ENCODE data around the gene LRAT.

LRAT gene

DNA sequence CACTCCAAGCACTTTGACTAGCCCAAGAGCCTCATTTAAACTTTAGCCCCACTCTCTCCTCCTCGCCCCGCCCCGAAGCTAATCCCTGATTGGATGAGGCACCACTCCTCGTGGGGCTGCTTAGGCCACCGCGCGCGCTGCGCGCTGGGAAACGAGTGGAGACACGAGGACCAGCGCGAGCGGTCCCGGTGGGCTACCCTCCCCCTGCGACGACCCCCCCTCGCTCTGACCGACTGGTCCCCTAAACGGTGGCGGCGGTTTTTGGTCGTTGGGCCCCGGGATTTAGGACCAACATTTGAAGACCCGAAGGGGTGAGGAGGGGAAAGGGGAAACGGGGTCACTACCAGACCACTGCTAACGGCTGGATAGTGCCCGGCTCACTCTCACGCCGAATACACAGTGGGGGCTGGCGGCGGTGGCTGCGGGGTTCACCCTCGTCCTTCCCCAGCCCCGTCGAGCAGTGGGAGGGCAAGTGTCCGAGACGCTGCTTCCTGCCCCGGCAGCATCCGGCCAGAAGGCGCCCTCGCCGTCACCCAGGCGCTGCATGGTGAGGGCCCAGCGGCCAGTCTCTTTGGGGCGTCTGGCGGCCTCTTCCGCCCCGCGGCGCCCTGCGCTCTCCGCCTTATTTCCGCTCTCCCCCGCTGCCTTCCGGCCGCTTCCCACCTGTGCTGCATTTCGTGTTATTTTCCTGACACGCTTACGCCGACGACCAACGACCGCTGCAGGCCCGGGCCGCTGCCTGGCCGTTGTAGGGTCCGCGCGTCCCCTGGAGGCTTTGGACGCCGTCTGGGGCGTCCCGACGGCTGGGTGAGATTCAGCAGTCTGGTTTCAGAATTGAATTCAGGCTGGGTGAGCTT lies 37.6 kb downstream of the LRAT start, which contains the start of gene RBM46:
Gene RBM46, plus strand, starts transcription at position 147 of the 857 bp plus-strand sequence. CDS start 15,481 bp downstream, outside the sequence.
- Histone ChIP-seq H2AFZ (ENCODE audit: low read depth, low read length) (no peak within 1 kb of the TSS), H3K36me3 (ENCODE audit: insufficient read depth, low read length) (no peaks in the 10 kb centered on the region), H4K20me1 (ENCODE audit: insufficient read depth, low read length) (no peaks in the 10 kb centered on the region), H3K9ac (ENCODE audit: low read depth, low read length) (no peak within 1 kb of the TSS), H3K79me2 (ENCODE audit: insufficient read depth, low read length) (no peaks in the 10 kb centered on the region), H3K4me3 (ENCODE audit: low read depth in 1 of 2, low read length in 2 of 2) (no peak within 1 kb of the TSS), H3K4me2 (ENCODE audit: insufficient read depth, low read length) (no peak within 1 kb of the TSS), H3K4me1 (ENCODE audit: insufficient read depth, low read length) (no peaks in the 10 kb centered on the region), H3K27ac (ENCODE audit: low read length) (no peak within 1 kb of the TSS), H3K9me3 (ENCODE audit: insufficient read depth, low read length, severe bottlenecking) (no peaks in the 10 kb centered on the region), H3K27me3 (ENCODE audit: insufficient read depth, low read length, poor library complexity) (no peaks in the 10 kb centered on the region)
- DNase-seq: no peak
- ATAC-seq (ENCODE audit: insufficient read depth, low read depth): no peak
- TF ChIP-seq EZH2 (IDR thresholded peaks at IDR 0.05; ENCODE audit: borderline replicate concordance, low read depth, low read length, severe bottlenecking) (no peak), CTCF (IDR thresholded peaks at IDR 0.05; ENCODE audit: borderline replicate concordance, extremely low read depth, low read length, poor library complexity, severe bottlenecking) (no peak)

- no peaks in the 10 kb centered on the region for H3K4me1 ChIP-seq (ENCODE audit: insufficient read depth, low read length)
- H3K79me2 ChIP-seq (ENCODE audit: insufficient read depth, low read length): no peaks in the 10 kb centered on the region
- TF ChIP-seq EZH2 (IDR thresholded peaks at IDR 0.05; ENCODE audit: borderline replicate concordance, low read depth, low read length, severe bottlenecking) (no peak), CTCF (IDR thresholded peaks at IDR 0.05; ENCODE audit: borderline replicate concordance, extremely low read depth, low read length, poor library complexity, severe bottlenecking) (no peak)
- H3K9me3 ChIP-seq (ENCODE audit: insufficient read depth, low read length, severe bottlenecking): no peaks in the 10 kb centered on the region
- no peak for DNase-seq
- no peak for ATAC-seq (ENCODE audit: insufficient read depth, low read depth)
- H4K20me1 ChIP-seq (ENCODE audit: insufficient read depth, low read length): no peaks in the 10 kb centered on the region
- no peaks in the 10 kb centered on the region for H3K36me3 ChIP-seq (ENCODE audit: insufficient read depth, low read length)
- no peak overlapping the region for H3K4me3 ChIP-seq (ENCODE audit: low read depth in 1 of 2, low read length in 2 of 2)
- H3K9ac ChIP-seq (ENCODE audit: low read depth, low read length): no peak overlapping the region
- no peak overlapping the region for H3K4me2 ChIP-seq (ENCODE audit: insufficient read depth, low read length)
- H3K27ac ChIP-seq (ENCODE audit: low read length): no peak overlapping the region
- H2AFZ ChIP-seq (ENCODE audit: low read depth, low read length): no peak overlapping the region
- no peaks in the 10 kb centered on the region for H3K27me3 ChIP-seq (ENCODE audit: insufficient read depth, low read length, poor library complexity)
Measured at GRCh38 chr4:154781983-154782293, 38.1 kb downstream of the LRAT start.
